GM19397 (cell line): ENCODE data around the gene LRP2.
"Not testable (repeated sequence)": the region's sequence is repeated elsewhere in the genome, so short reads cannot be mapped to it uniquely, and the experiment has no call there.

Experiments
- ATAC-seq: cut with Tn5 transposase; IDR thresholded peaks from one replicate; pipeline ENCODE4 v1.9.1; 2021; ENCODE audit warnings: mild to moderate bottlenecking, moderate library complexity; ENCODE audit not compliant: unreplicated experiment

LRP2 gene

DNA sequence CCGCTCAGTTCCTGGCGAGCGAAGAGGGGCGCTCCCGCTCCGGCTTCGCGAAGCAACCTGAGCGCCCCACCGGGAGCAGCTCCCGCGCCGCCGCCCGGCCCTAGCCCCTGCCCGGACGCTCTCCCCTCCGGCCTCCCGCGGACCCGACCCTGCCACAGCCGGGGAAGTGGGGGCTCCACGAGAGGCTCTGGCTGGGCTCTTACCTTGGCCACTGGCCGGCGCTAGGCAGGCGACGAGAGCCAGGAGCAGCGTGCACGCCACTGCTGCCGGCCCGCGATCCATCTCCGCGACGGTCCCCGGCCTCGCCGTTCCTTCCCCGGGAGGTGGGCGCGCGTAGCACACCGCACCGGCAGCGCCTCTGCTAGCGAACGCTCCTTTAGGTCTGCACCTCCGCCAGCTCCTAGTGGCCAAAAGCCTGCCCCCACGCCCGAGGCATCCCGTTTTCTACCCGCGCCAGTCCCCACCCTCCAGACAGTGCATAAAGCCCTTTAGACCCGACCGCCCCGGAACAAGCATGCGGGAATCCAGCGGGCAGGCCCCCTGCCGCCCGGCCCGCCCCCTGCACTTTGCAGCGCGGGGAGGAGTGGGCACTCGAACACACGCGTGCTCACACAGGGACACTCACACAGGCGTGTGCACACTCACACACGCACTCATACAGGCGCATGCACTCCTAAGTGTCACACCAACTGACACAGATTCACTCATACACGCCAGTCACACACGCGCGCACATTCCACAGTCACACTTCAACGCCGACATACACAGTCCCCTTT, at the start of gene LRP2:
Gene LRP2, minus strand, starts transcription at position 417 of the 776 bp plus-strand sequence. Its CDS starts 135 bp downstream, at position 282.
- no peak for ATAC-seq

- no peak for ATAC-seq
These were observed 44.6 kb upstream of the LRP2 start for GRCh38 chr2:169406891-169407290.

DNA sequence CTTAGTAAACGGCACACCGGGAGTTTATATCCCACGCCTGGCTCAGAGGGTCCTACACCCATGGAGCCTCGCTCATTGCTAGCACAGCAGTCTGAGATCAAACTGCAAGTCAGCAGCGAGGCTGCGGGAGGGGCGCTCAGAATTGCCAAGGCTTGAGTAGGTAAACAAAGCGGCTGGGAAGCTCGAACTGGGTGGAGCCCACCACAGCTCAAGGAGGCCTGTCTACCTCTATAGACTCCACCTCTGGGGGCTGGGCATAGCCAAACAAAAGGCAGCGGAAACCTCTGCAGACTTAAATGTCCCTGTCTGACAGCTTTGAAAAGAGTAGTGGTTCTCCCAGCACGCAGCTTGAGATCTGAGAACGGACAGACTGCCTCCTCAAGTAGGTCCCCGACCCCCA, 37.2 kb upstream of the LRP2 start:
- not testable (repeated sequence) for ATAC-seq

GRCh38 chr2:169397697-169398096, 35.4 kb upstream of the LRP2 start:
- ATAC-seq: no peak

DNA sequence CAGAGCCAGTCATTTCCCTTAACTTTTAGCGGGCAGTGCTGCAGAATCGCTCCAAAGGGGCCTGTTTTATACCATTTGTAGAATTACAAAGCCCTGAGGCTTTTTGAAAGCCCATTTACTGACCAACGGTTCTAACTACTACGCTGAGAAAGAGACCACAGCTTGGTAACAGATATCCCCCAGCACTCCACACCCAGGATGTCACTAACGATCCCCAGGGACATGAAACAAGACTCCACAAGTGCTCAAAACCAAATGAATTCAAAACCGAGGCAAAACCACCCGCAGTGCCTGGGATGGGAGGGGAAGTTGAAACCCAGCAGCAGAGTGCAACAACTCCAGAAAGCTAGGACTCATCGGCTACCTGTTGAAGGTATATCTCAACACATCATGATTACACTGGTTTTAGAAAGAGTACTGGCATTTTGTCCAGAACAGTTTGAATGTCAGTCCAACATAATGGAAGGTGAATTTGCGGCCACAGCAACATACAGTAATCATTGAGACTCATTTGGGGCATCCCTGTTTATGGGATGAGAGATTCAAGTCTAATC, 33.6 kb upstream of the LRP2 start:
- ATAC-seq: no peak

DNA sequence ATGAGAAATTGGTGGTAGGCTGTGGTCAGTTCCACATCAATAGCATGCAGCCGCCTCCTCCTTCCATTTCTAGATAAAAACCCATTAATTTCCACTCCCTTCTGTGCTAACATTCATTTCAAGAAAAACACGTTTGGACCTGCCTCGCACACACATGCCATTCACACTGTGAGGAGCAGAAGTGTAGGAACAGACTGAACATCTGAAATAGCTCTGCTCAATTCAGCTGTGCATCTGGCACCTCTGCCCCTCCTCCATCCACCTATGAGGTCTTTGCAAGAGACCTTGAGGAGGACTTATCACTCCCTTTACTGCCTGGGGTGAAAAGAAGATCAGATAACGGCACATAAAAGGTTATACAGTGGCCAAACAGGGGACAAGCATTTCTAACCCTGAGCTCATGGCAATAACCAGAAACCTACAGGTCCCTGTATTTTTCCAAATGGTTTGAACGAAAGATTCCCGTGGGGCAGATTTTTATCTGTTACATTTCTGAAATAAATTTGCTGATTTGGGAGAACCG, 30.8 kb upstream of the LRP2 start:
- ATAC-seq: no peak

- ATAC-seq: no peak
These were observed 28.9 kb upstream of the LRP2 start for GRCh38 chr2:169391236-169391635.

GRCh38 chr2:169388161-169388560, 25.8 kb upstream of the LRP2 start:
- ATAC-seq: no peak

DNA sequence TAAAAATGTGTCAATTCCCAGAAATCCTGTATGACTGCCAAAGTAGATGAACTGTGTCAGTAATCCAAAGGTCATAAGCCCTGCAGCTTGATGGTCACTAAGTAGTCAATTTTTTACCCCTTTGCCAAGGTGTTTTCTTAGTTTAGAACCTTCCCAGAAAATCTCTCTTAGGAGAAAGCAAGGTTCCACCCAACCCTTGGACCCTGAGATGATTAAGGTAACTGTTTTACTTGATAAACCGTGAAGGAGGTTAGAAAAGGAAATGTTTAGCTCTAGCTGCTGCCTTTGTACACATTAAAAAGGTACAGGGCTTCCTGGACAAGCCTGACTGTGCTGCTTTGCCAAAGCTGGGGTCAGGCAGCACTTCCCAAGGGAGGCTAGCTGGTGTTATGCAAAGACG, 24.4 kb upstream of the LRP2 start:
- no peak for ATAC-seq

DNA sequence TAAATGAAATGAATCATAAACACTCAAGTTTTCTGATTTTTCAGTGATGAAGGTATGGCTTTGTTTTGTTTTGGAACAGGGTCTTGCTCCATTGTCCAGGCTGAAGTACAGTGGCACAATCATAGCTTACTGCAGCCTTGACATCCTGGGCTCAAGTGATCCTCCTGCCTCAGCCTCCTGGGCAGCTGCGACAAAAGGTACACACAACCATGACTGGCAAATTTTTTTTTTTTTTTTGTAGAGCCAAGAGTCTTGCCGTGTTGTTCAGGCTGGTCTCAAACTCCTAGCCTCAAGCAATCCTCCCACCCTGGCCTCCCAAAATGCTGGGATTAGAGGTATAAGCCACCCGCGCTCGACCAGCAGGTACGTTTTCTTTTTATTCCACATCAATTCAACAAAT, 22.5 kb upstream of the LRP2 start:
- no peak for ATAC-seq

- ATAC-seq: no peak
These were observed 10.2 kb upstream of the LRP2 start for GRCh38 chr2:169372561-169372960.

DNA sequence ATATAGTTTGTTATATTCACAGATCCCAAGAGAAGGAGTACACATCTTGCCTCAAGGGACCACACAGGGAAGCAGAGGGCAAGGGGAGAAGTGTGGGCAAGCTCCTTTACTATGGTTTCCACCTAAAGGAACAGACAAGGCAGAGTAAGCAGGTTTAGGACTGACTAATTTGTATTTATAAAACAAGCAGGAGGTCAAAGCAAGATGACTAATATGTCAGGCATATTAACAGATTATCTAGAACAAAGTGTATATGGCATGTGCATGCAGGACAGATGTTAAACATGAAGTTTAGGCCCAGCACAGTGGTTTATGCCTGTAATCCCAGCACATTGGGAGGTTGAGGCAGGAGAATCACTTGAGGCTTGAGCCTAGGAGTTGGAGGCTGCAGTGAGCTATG, 3.7 kb upstream of the LRP2 start:
- no peak for ATAC-seq

DNA sequence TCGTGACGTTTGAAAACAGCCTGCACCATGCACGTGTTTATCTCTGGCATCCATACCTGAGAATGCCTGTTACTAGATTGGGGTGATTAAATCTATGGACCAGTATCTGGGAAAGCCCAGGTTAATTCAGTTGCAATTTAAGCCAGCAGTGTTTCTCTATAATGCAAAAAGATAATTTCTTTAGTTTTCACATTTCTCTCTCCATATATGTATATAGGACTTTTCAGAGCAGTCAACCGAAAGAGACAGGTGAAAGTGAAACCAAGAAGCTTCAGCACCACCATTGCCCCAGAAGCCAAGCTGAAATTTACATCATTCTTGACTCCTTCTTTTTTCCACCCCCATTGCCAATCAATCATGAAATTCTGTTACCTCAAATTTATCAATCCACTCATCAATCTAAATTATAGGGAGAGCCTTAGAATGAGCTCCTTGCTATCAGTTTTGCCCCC, 2.7 kb upstream of the LRP2 start:
- peak; percentile 46 for ATAC-seq

- ATAC-seq: no peak
These were observed 1.3 kb upstream of the LRP2 start for GRCh38 chr2:169363560-169364150.

GRCh38 chr2:169362894-169363559, 693 bp upstream of the LRP2 start:
- ATAC-seq: no peak

DNA sequence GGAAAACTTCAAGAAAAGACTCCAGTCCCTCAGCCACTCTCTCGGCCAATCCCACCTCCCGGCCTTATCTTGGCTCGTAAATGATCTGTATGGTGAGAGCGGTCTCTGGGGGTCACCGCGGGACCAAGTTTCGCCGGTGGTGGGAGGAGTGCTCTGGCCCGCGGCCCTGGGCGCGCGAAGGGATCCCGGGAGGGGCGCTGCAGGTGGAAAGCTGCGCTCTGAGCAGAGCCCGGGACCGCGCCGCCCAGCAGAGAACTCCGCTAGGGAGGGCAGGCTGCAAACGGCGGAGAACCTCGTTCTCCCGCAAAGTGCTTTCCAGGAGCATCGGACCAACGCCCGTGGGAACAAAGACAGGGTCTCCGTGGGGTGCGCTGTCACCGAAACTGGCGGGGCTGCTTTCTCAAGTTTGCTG, 622 bp downstream of the LRP2 start:
- ATAC-seq: no peak

DNA sequence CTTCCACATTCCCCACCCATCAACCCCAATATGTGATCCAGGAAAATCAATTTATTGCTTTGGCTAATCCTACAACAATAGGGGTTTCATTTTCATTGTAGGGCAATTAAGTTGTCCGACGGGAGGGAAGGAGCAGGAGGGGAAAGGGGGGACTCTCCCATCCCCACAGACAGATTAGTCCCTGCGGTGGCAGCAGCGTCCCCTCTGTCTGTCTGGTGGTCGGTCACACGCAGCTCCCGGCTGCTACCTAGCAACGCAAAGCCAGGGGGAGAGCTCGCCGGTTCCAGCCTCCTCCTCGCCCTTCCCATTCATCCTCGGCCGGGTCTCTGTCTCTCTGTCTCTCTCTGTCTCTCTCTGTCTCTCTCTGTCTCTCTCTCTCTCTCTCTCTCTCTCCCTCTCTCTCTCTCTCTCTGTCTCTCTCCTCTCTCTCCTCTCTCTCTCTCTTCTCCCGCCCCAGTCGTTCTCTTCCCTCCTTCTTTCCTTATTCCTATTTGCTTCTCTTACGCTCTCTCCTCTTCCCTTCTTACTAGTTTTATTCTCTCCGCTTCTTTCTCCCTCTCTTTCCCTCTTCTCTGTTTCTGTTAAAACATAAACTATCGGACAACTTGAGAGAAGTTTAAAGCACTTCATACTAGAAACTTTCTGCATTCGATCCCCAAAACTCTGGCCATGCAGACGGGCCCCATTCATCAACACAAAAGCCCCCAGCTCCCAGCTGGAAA, 1.2 kb downstream of the LRP2 start:
- no peak for ATAC-seq

DNA sequence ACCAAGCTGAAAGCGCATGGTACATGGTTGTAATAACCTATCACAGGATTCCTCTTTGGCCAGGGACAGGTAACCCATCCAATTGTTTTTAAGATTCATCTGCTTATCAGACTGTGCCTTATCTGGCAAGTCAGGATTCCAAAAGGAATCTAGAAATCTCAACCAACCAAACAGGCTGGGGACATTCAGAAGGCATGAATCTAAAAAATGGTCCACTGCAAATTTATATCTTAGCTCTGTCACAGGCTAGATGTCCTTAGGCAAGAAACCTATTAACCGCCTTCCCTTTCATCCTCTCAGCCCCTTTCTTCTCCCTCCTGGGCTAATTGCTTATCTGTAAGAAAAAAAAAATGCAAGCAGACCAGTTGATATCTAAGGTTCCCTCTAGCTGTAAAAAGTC, 4.3 kb downstream of the LRP2 start:
- ATAC-seq: no peak

DNA sequence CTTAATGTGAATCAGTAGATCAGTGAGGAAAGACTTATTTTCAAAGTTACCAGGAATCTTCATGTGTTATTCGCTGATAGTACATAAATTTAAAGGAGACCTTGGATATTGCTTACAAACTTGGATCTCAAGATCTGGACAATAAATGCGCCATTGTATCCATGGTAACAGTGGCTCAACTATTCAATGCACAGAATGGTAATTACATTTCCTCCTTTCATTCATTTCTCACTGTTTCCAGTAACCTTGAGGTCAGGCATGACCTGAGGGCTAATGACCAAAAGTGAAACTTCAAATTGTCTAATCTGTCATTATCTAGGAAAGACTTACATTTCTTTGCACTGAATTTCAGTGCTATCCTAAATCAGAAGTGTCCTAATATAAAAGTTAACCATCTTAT, 8.1 kb downstream of the LRP2 start:
- ATAC-seq: no peak

- no peak for ATAC-seq
These were observed 10.6 kb downstream of the LRP2 start for GRCh38 chr2:169351725-169352124.

DNA sequence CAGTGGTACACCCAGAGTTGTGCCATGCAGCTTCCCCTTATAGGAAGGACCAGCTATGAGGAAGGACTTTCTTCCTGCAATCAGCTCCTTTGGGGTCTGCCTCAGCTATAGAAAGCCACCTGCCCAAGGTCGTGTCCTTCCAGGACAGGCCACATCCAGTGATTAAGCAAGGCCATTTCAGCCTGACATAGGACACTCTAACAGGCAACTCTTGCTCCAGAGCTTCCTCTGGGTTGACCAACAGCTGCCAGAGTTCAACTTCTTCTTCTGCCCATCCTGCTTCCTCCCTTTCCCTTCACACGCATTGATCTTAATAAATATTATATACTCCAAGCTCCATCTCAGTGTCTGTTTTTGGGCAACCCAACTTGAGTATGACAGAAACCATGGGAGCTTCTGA, 12.8 kb downstream of the LRP2 start:
- ATAC-seq: no peak
